ENCODE results near the gene HMCN2. TPM values are rescaled to one million over a fixed set of nuclear protein-coding genes. Genes with fewer than 3 reads are reported as not detected.

Gene HMCN2
- total and polyA plus RNA-seq, 2 of the 4 experiments (the other 2 are of a cell fraction), result 0.02 TPM; not detected in 1

DNA sequence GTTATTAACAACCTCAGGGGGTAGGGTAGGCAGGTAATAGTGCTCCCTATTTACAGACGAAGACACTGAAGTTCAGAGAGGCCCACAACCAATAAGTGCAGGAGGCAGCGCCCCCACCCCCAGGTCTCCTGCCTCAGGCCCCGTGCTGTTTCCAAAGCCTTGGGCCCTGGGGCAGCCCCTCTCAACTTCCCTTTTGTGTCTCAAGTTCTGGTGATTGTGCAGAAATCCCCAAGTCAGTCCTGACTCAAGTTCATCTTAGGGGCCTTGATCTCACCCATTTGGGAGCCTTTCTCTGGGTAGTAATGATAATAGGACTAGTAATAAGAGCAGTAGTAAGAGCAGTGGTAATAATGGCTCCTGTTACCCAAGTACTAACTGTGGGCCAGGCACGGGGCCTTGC lies 143.7 kb downstream of the HMCN2 start:
- WGBS, 2 experiments (ENCODE audit: extremely low coverage in 2 of 2, insufficient read length in 1 of 2), result 60% methylated on average over 1 of the region's 4 CpGs; no CpG with 5 or more reads in 1 of the 2 experiments

More for the DNA sequence above, 143.7 kb downstream of the HMCN2 start:
- H3K27me3 ChIP-seq (ENCODE audit: control insufficient read depth, insufficient read depth, low read length), result peaks cover 7% of the 10 kb centered on the region
- H2BK15ac ChIP-seq (ENCODE audit: low read depth, low read length), result no peak overlapping the region
- intact Hi-C loops (cut with micrococcal nuclease) (no loop called here), dilution Hi-C loops (cut with HindIII; ENCODE audit: low sequenced_read_pairs, unreplicated experiment) (no loop called here), in situ Hi-C loops (cut with MboI; ENCODE audit: low sequenced_read_pairs) (no loop called here)
- no peaks in the 10 kb centered on the region for H3K79me1 ChIP-seq (ENCODE audit: low read depth in 1 of 2, low read length in 2 of 2)
- no peak overlapping the region for H3K56ac ChIP-seq (ENCODE audit: extremely low read depth, insufficient read depth, low read length)
- H2AFZ ChIP-seq (replicated peaks; ENCODE audit: low read length, poor library complexity), result no peak overlapping the region
- no peak overlapping the region for H3K4ac ChIP-seq (ENCODE audit: low read depth, low read length)
- no peak overlapping the region for H2AK9ac ChIP-seq (replicated peaks; ENCODE audit: low read depth, low read length, poor library complexity)
- no peak overlapping the region for H2BK20ac ChIP-seq (ENCODE audit: low read depth, low read length)
- H3K4me1 ChIP-seq (ENCODE audit: control insufficient read depth, insufficient read depth, low read length), result peaks cover 7% of the 10 kb centered on the region; the same call in 1 of the 2 replicates
- H3K14ac ChIP-seq (replicated peaks; ENCODE audit: low read depth, low read length), result no peak overlapping the region
- H2BK120ac ChIP-seq (ENCODE audit: low read depth, low read length), result no peak overlapping the region
- no peak overlapping the region for H3K4me2 ChIP-seq (ENCODE audit: low read depth, low read length)
- DNase-seq (no peak), ATAC-seq (ENCODE audit: low read depth) (no peak)
- no peak overlapping the region for H3K4me3 ChIP-seq (ENCODE audit: insufficient read depth, low read depth, low read length)
- H3K9ac ChIP-seq (ENCODE audit: low read depth, low read length), result no peak overlapping the region
- POLR2A ChIA-PET (ENCODE audit: unreplicated experiment), result no interaction called here
- peaks cover 7% of the 10 kb centered on the region for H3K9me3 ChIP-seq (ENCODE audit: control insufficient read depth, insufficient read depth, low read length)
- no peak overlapping the region for H4K8ac ChIP-seq (ENCODE audit: low read depth in 2 of 2, low read length in 2 of 2)
- no peak overlapping the region for H2BK5ac ChIP-seq (ENCODE audit: low read depth, low read length, poor library complexity, severe bottlenecking)
- no peaks in the 10 kb centered on the region for H4K20me1 ChIP-seq (ENCODE audit: insufficient read depth, low read length)
- TF ChIP-seq NFE2L2 (IDR thresholded peaks at IDR 0.05; ENCODE audit: low read depth, low read length) (no peak), CHD1 (IDR thresholded peaks at IDR 0.05; ENCODE audit: low read depth, low read length) (no peak), ELK1 (IDR thresholded peaks at IDR 0.05; ENCODE audit: borderline replicate concordance, low read depth, low read length) (no peak), SMC3 (IDR thresholded peaks at IDR 0.05; ENCODE audit: low read depth, low read length) (no peak), MXI1 (IDR thresholded peaks at IDR 0.05; ENCODE audit: borderline replicate concordance, low read depth, low read length) (no peak), RAD21 (IDR thresholded peaks at IDR 0.05; ENCODE audit: low read length) (no peak), FOS (IDR thresholded peaks at IDR 0.05; ENCODE audit: low read depth, low read length) (no peak), MAZ (IDR thresholded peaks at IDR 0.05; ENCODE audit: borderline replicate concordance, low read depth, low read length) (no peak), POLR2A (IDR thresholded peaks at IDR 0.05; ENCODE audit: low read depth, low read length) (no peak), RCOR1 (IDR thresholded peaks at IDR 0.05; ENCODE audit: insufficient replicate concordance, low read length) (no peak)
- no peak overlapping the region for H3K27ac ChIP-seq (ENCODE audit: insufficient read depth, low read length)
- H3K36me3 ChIP-seq (ENCODE audit: control insufficient read depth, insufficient read depth, low read length), result no peaks in the 10 kb centered on the region
- no peak overlapping the region for H4K5ac ChIP-seq (ENCODE audit: low read depth, low read length)
- CTCF ChIA-PET, result no interaction called here
- BruUV-seq (replicated peaks), result no TSS peak
- no peak overlapping the region for H4K91ac ChIP-seq (ENCODE audit: insufficient read depth, low read depth, low read length)
- no peak overlapping the region for H3K23ac ChIP-seq (ENCODE audit: low read depth, low read length)
- H3K9me1 ChIP-seq (ENCODE audit: insufficient read depth, low read length), result no peaks in the 10 kb centered on the region
- no peak overlapping the region for H3K18ac ChIP-seq (ENCODE audit: low read depth, low read length)
- no peak overlapping the region for H2AK5ac ChIP-seq (ENCODE audit: low read depth, low read length)
